H1 (cell line): ENCODE results near the gene BTF3L4. TPM values are rescaled to one million over a fixed set of nuclear protein-coding genes. Genes with fewer than 3 reads are reported as not detected.

ENCODE experiments used
- ATF2 ChIP-seq: IDR thresholded peaks from 2 replicates; pipeline ENCODE4 v1.6.1; 2012; ENCODE audit warnings: low read length, inconsistent platforms
- BACH1 ChIP-seq: IDR thresholded peaks from 2 replicates; pipeline ENCODE4 v1.6.1; 2012; ENCODE audit warnings: low read length, improper control_type of control experiment
- BCL11A ChIP-seq, 2 experiments: IDR thresholded peaks; one replicate each; pipeline ENCODE4 v1.6.1; 2011; ENCODE audit warnings: low read depth in 2 of 2, low read length in 2 of 2, mild to moderate bottlenecking in 2 of 2
- CBX5 ChIP-seq: fragments of 300-800, 300-1000 bp; sonication (generic); IDR thresholded peaks from 2 replicates; pipeline ENCODE4 v1.7.1; 2016; ENCODE audit warnings: antibody characterized with exemption, low read length, low read depth
- CBX8 ChIP-seq: fragments of 300-800, 300-1000 bp; sonication (generic); IDR thresholded peaks from 2 replicates; pipeline ENCODE4 v1.7.1; 2016; ENCODE audit warnings: low read depth, low read length, borderline replicate concordance
- CEBPB ChIP-seq: IDR thresholded peaks from 2 replicates; pipeline ENCODE4 v1.6.1; 2012; ENCODE audit warnings: low read depth, low read length
- CHD1 ChIP-seq: IDR thresholded peaks from 2 replicates; pipeline ENCODE4 v1.6.1; 2012; ENCODE audit warnings: low read depth, low read length, improper control_type of control experiment
- CTBP2 ChIP-seq: IDR thresholded peaks from 2 replicates; pipeline ENCODE4 v1.7.0; 2011; ENCODE audit warnings: borderline replicate concordance, mild to moderate bottlenecking, moderate library complexity, mixed read lengths, low read length; ENCODE audit not compliant: insufficient read depth, insufficient read length
- EGR1 ChIP-seq: IDR thresholded peaks from 2 replicates; pipeline ENCODE4 v1.6.1; 2011; ENCODE audit warnings: low read depth, low read length, borderline replicate concordance
- EP300 ChIP-seq, 2 experiments: IDR thresholded peaks; 1 replicate in 1 of 2; 2 replicates in 1 of 2; pipeline ENCODE4 v1.6.1; 2011 to 2012; ENCODE audit warnings: low read depth in 2 of 2, low read length in 2 of 2, mild to moderate bottlenecking in 2 of 2, borderline replicate concordance in 1 of 2, inconsistent platforms in 1 of 2, moderate library complexity in 1 of 2
- GTF2F1 ChIP-seq: IDR thresholded peaks from 2 replicates; pipeline ENCODE4 v1.6.1; 2012; ENCODE audit warnings: low read depth, low read length, improper control_type of control experiment, borderline replicate concordance
- JUND ChIP-seq: IDR thresholded peaks from 2 replicates; pipeline ENCODE4 v1.6.1; 2011; ENCODE audit warnings: mild to moderate bottlenecking, improper control_type of control experiment, low read length
- POLR2A ChIP-seq, 2 experiments: IDR thresholded peaks; 1 replicate in 1 of 2; 2 replicates in 1 of 2; pipeline ENCODE4 v1.6.1; 2011; ENCODE audit warnings: low read depth in 2 of 2, low read length in 2 of 2, mild to moderate bottlenecking in 2 of 2; ENCODE audit errors: control extremely low read depth in 1 of 2
- RNF2 ChIP-seq: fragments of 200-900, 300-1000 bp; sonication (generic); IDR thresholded peaks from 2 replicates; pipeline ENCODE4 v1.7.1; 2016; ENCODE audit warnings: borderline replicate concordance, low read depth, mild to moderate bottlenecking, antibody characterized with exemption, low read length; ENCODE audit not compliant: poor library complexity, severe bottlenecking; ENCODE audit errors: missing control alignments
- RXRA ChIP-seq: IDR thresholded peaks from 2 replicates; pipeline ENCODE4 v1.6.1; 2011; ENCODE audit warnings: low read depth, mild to moderate bottlenecking, low read length, moderate library complexity; ENCODE audit not compliant: insufficient read depth
- SIN3A ChIP-seq, 2 experiments: IDR thresholded peaks in 1 of 2; conservative IDR thresholded peaks in 1 of 2; 2 replicates each; pipeline ENCODE4 v1.6.1; 2011 to 2012; ENCODE audit warnings: low read length in 2 of 2, improper control_type of control experiment in 1 of 2, low read depth in 1 of 2, mild to moderate bottlenecking in 1 of 2
- SIX5 ChIP-seq: IDR thresholded peaks from 2 replicates; pipeline ENCODE4 v1.6.1; 2011; ENCODE audit warnings: mild to moderate bottlenecking, low read depth, low read length
- TAF7 ChIP-seq: optimal IDR thresholded peaks from 2 replicates; pipeline ENCODE3; 2011; ENCODE audit warnings: low read depth, mild to moderate bottlenecking, inconsistent platforms, low read length, moderate library complexity, borderline replicate concordance
- TCF12 ChIP-seq: IDR thresholded peaks from 2 replicates; pipeline ENCODE4 v1.6.1; 2011; ENCODE audit warnings: low read depth, mild to moderate bottlenecking, low read length
- TEAD4 ChIP-seq: IDR thresholded peaks from 2 replicates; pipeline ENCODE4 v1.6.1; 2012; ENCODE audit warnings: low read depth, low read length, inconsistent platforms, mixed read lengths
- polyA plus RNA-seq, 7 experiments: library from polyadenylated mRNA; depleted of rRNA in 3 of 7; stranded (reverse) in 5 of 7; unstranded in 2 of 7; fragments of >200 nt in 5 of 7; fragments of 200-250 nt in 2 of 7; gene quantifications; 1 replicate in 5 of 7; 2 replicates in 1 of 7; 4 replicates in 1 of 7; pipeline versions ENCODE4 v1.2.1 to v1.2.3, GENCODE V29; 2011 to 2013; ENCODE audit warnings: missing spikeins in 2 of 7, mixed read lengths in 2 of 7
- total RNA-seq: library from RNA; stranded (reverse); fragmentation: NEBNext Ultra II Directional; extraction: Animal tissue kit (Norgen Biotek cat#: 25700); gene quantifications from 2 replicates; pipeline ENCODE4 v1.2.1, GENCODE V29; 2021
- TF ChIP-seq, protein P1 (sequence below): IDR thresholded peaks from 2 replicates; pipeline ENCODE4 v1.6.1; 2011; ENCODE audit warnings: low read length, improper control_type of control experiment

BTF3L4 gene
- total and polyA plus RNA-seq, 2 of the 8 experiments (the other 6 are each of a cell fraction or from before 2014, with no cell fraction given): 76.1 to 98.3 TPM

- no peak for TF ChIP-seq CHD1
- TF ChIP-seq RNF2: no peak
- TF ChIP-seq CTBP2: no peak
- TF ChIP-seq CEBPB: no peak
- peak; percentile 97 for TF ChIP-seq EGR1
- TF ChIP-seq TAF7: peak; percentile 67
- no peak for TF ChIP-seq BACH1
- no peak for TF ChIP-seq CBX5
- no peak for TF ChIP-seq CBX8
- peak; percentile 39 to 41; a peak in 2 of 4 replicates for TF ChIP-seq SIN3A (conservative IDR thresholded peaks at IDR 0.05 in 1 of 2, IDR thresholded peaks at IDR 0.05 in 1 of 2; ENCODE audit: low read depth in 1 of 2, low read length in 2 of 2)
- TF ChIP-seq, protein P1, sequence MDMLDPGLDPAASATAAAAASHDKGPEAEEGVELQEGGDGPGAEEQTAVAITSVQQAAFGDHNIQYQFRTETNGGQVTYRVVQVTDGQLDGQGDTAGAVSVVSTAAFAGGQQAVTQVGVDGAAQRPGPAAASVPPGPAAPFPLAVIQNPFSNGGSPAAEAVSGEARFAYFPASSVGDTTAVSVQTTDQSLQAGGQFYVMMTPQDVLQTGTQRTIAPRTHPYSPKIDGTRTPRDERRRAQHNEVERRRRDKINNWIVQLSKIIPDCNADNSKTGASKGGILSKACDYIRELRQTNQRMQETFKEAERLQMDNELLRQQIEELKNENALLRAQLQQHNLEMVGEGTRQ: peak; percentile 52; the same call in 1 of the 2 replicates
- TF ChIP-seq ATF2: no peak
- no peak for TF ChIP-seq SIX5
- TF ChIP-seq BCL11A (IDR thresholded peaks at IDR 0.05; ENCODE audit: low read depth in 2 of 2, low read length in 2 of 2): no peak
- no peak for TF ChIP-seq GTF2F1
- TF ChIP-seq RXRA: no peak
- TF ChIP-seq TEAD4: no peak
- TF ChIP-seq TCF12: 0 out of 2 replicates have a peak, but pooled peaks have one; percentile 48
- TF ChIP-seq JUND: no peak
- TF ChIP-seq POLR2A (IDR thresholded peaks at IDR 0.05; ENCODE audit: control extremely low read depth in 1 of 2, low read depth in 2 of 2, low read length in 2 of 2): peak; percentile 67 to 88
- TF ChIP-seq EP300 (IDR thresholded peaks at IDR 0.05; ENCODE audit: borderline replicate concordance in 1 of 2, low read depth in 2 of 2, low read length in 2 of 2): no peak
Observed at GRCh38 chr1:52056163-52056936, at the start of gene BTF3L4 (continued).
